Urinary bladder (tissue), 4 donors: ENCODE results near the gene ZNRD2. TPM values are rescaled to one million over a fixed set of nuclear protein-coding genes. Genes with fewer than 3 reads are reported as not detected.
A peak's percentile ranks its signal among the peaks of the same experiment; 100 is the strongest.
"Not testable (repeated sequence)": the region's sequence is repeated elsewhere in the genome, so short reads cannot be mapped to it uniquely, and the experiment has no call there.

Experiments used
- DNase-seq: peaks from one replicate; pipeline ENCODE4 v3.0.0-alpha.2; 2015; ENCODE audit errors: extremely low spot score
- H3K27ac ChIP-seq: one replicate; pipeline ENCODE4 v1.5.1; 2013; ENCODE audit warnings: low read depth, mild to moderate bottlenecking, moderate library complexity
- H3K36me3 ChIP-seq: one replicate; pipeline ENCODE4 v1.6.1; 2013; ENCODE audit warnings: mild to moderate bottlenecking, moderate library complexity; ENCODE audit not compliant: insufficient read depth
- H3K4me1 ChIP-seq: one replicate; pipeline ENCODE4 v1.6.1; 2013; ENCODE audit warnings: mild to moderate bottlenecking, moderate library complexity; ENCODE audit not compliant: insufficient read depth
- H3K4me3 ChIP-seq: one replicate; pipeline ENCODE4 v1.5.1; 2013; ENCODE audit warnings: low read depth, low read length
- WGBS: extraction: QIAGEN DNeasy Blood & Tissue Kit; methylation state at CpG from one replicate; pipeline ENCODE4 v1.1.7; 2013; 5-methylcytosine and 5-hydroxymethylcytosine counted together
- polyA plus RNA-seq: library from polyadenylated mRNA; stranded (reverse); fragments of 200-250 nt; gene quantifications from one replicate; pipeline ENCODE4 v1.2.3, GENCODE V29; 2013
- total RNA-seq: library from RNA; depleted of rRNA; stranded (reverse); fragments of >200 nt; gene quantifications from one replicate; pipeline ENCODE4 v1.2.3, GENCODE V29; 2014
- donor health status: healthy with polysubstance abuse.
- donor health status: healthy.

Gene ZNRD2
- 14.6 TPM for total RNA-seq
- polyA plus RNA-seq = 94.9 TPM

DNA sequence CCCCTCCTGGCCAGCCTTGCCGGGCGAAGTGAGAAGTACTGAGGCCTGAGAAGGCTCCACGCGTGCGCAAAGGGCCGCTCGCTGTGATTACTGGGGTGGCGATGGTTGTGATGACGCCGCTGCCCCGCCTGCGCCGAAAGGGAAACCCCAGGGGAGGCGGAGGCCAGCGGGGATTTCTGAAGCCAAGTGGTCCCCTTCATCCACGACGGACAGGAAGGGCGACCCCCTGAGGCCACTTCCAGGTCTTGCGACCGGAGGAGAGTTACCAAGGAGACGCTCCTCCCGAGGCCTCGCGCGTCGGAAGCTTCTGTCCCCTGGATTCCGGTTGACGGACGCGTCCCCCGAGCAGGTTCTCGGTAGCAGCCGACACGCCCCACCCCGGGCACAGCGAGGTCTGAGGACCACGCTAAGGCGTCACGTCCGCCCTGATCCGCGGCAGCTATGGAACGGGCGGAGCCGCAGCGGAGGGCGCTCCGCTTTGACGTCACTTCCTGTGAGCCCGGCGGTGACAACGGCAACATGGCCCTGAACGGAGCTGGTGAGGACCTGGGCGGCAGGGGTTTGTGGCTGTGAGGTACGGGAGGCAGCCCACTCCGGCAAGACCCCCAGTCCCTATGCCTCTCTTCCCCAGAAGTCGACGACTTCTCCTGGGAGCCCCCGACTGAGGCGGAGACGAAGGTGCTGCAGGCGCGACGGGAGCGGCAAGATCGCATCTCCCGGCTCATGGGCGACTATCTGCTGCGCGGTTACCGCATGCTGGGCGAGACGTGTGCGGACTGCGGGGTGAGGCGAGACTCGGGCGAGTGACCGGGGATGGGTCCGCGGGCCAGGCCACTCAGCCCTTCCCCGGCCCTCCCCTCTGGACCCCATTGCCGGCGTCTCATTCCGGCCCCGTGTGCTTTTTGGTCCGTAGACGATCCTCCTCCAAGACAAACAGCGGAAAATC lies at the start of gene ZNRD2:
TSS of gene ZNRD2 (plus strand) at position 505 of the 946 bp plus-strand sequence. CDS start at position 520, 15 bp downstream.
- H3K4me1 ChIP-seq = no peaks in the 10 kb centered on the region
- under 1% methylated on average over 89 of the region's 89 CpGs for WGBS
- H3K4me3 ChIP-seq = peak within 1 kb of the TSS; percentile 78
- no peaks in the 10 kb centered on the region for H3K36me3 ChIP-seq
- peak within 1 kb of the TSS; percentile 92 for H3K27ac ChIP-seq
- DNase-seq = peak; percentile 93

DNA sequence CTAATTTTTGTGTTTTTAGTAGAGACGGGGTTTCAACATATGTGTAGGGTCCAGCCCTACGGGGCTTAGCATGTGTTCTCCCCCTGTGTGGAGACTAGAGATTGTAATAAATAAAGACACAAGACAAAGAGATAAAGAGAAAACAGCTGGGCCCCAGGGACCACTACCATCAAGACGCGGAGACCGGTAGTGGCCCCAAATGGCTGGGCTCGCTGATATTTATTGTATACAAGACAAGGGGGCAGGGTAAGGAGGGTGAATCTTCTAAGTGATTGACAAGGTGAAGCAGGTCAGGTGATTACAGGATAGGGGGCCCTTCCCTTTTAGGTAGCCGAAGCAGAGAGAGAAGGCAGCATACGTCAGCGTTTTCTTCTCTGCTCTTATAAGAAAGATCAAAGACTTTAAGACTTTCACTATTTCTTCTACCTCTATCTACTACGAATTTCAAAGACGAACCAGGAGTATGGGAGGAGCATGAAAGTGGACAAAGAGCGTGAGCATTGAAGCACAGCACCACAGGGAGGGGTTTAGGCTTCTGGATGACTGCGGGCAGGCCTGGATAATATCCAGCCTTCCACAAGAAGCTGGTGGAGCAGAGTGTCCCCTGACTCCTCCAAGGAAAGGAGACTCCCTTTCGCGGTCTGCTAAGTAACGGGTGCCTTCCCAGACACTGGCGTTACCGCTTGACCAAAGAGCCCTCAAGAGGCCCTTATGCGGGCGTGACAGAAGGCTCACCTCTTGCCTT lies 48.3 kb upstream of the ZNRD2 start:
- not testable (repeated sequence) for DNase-seq, H3K4me3 ChIP-seq, H3K27ac ChIP-seq, H3K36me3 ChIP-seq, H3K4me1 ChIP-seq
- 68% methylated on average over 20 of the region's 20 CpGs for WGBS

- H3K27ac ChIP-seq, DNase-seq, H3K4me3 ChIP-seq, H3K36me3 ChIP-seq, H3K4me1 ChIP-seq: not testable (repeated sequence)
- 62% methylated on average over 18 of the region's 18 CpGs for WGBS
Measured at GRCh38 chr11:65522718-65523630, 47.3 kb upstream of the ZNRD2 start.

DNA sequence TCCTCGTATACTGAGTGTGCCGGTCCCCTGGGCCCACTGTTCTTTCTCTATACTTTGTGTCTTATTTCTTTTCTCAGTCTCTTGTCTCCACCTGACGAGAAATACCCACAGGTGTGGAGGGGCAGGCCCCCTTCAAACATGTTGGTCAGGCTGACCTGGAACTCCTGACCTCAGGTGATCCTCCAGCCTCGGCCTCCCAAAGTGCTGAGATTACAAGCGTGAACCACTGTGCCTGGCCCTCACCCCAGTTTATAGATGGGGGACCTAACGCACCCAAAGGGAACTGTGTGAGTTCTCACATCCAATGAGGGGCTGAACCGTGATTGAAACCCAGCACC lies 46.7 kb upstream of the ZNRD2 start:
- not testable (repeated sequence) for H3K4me1 ChIP-seq, H3K27ac ChIP-seq, DNase-seq, H3K36me3 ChIP-seq, H3K4me3 ChIP-seq
- 91% methylated on average over 7 of the region's 7 CpGs for WGBS

GRCh38 chr11:65524014-65524740 lies 46.1 kb upstream of the ZNRD2 start:
- Histone ChIP-seq H3K4me1 (no peaks in the 10 kb centered on the region), H3K4me3 (no peak overlapping the region), H3K36me3 (peaks cover 3% of the 10 kb centered on the region), H3K27ac (no peak overlapping the region)
- no peak for DNase-seq
- 27% methylated on average over 12 of the region's 12 CpGs for WGBS

GRCh38 chr11:65524741-65525545 lies 45.3 kb upstream of the ZNRD2 start, which contains the start of gene SCYL1:
Gene SCYL1 (plus strand): TSS chr11:65525083. CDS start chr11:65525154, 71 bp downstream.
- H3K27ac ChIP-seq = peak within 1 kb of the TSS; percentile 71
- H3K4me1 ChIP-seq = no peaks in the 10 kb centered on the region
- under 1% methylated on average over 75 of the region's 82 CpGs for WGBS
- DNase-seq = no peak
- peak within 1 kb of the TSS; percentile 97 for H3K4me3 ChIP-seq
- peaks cover 3% of the 10 kb centered on the region for H3K36me3 ChIP-seq

GRCh38 chr11:65525546-65526480 lies 44.5 kb upstream of the ZNRD2 start:
- no peak for DNase-seq
- H3K27ac ChIP-seq = no peak overlapping the region
- H3K4me1 ChIP-seq = no peaks in the 10 kb centered on the region
- H3K4me3 ChIP-seq = peak overlapping the region; percentile 97
- H3K36me3 ChIP-seq = peaks cover 3% of the 10 kb centered on the region
- WGBS = 45% methylated on average over 31 of the region's 31 CpGs

DNA sequence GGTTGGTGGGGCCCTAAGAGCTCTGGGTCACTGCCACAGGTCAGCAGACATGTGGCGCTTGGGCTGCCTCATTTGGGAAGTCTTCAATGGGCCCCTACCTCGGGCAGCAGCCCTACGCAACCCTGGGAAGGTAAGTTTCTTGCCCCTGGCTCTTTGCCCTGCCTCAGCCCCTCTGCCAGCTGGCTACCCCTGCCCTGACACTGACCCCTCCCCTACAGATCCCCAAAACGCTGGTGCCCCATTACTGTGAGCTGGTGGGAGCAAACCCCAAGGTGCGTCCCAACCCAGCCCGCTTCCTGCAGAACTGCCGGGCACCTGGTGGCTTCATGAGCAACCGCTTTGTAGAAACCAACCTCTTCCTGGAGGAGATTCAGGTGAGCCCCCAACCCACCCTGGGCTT lies 43.5 kb upstream of the ZNRD2 start:
- Histone ChIP-seq H3K36me3 (peaks cover 3% of the 10 kb centered on the region), H3K4me3 (no peak overlapping the region), H3K27ac (no peak overlapping the region), H3K4me1 (no peaks in the 10 kb centered on the region)
- 92% methylated on average over 8 of the region's 8 CpGs for WGBS
- no peak for DNase-seq

DNA sequence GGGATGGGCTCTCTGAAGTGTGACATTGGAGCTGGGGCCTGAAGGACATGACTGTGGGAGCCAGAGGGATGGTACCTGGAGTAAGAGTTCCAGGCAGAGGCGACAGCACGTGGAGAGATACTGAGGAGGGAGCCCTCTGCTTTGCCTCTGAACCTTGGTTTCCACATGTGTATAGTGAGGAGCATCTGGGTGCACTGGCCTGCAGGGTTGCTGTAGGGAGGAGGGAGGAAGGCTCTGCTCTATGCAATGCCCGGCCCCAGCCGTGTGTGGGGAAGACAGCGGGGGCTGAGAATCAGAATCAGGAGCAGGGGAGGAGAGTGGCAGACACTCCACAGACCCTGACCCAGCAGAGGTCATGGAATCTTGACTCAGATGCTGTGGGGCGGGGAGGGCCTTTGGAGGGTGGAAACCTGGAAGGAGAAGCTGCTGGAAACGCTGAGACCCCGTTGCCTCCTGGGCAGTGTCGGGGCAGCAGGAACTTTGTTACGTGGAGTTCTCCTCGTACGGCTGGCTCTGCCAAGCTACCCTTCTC lies 41.4 kb upstream of the ZNRD2 start:
- no peaks in the 10 kb centered on the region for H3K4me1 ChIP-seq
- DNase-seq = no peak
- 87% methylated on average over 12 of the region's 12 CpGs for WGBS
- no peak overlapping the region for H3K27ac ChIP-seq
- H3K36me3 ChIP-seq = peaks cover 3% of the 10 kb centered on the region
- no peak overlapping the region for H3K4me3 ChIP-seq

DNA sequence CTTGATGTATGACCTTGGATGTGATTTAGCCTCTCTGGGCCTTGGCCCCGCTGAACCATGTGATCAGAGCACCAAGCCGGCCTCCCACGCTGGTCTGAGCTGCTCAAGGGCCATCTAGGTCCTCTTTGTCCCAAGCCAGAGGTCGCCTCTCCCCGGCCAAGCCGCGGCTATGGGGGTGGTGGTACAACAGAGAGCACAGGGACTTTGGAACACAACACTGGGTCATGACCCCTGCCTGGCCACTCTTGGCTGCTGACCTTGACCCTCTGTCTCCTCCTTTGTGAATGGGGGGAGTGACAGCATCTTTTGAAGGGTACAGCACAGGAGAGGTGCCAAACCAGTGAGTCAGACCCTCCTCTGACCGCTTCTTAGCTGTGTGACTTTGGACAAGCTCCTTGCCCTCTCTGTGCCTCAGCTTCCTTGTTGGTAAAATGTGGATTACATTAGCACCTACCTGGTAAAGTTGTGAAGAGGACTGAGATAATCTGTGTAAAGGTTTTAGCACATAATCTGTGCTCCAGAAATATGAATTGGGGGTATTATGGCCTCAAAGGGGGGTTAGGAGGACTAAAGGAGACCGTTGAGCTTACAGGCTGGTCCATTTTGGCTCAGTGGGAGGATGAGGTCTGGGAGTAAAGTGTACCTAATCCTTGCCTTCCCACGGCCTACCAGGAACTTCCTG lies 40.7 kb upstream of the ZNRD2 start:
- H3K27ac ChIP-seq = no peak overlapping the region
- no peaks in the 10 kb centered on the region for H3K4me1 ChIP-seq
- peaks cover 3% of the 10 kb centered on the region for H3K36me3 ChIP-seq
- H3K4me3 ChIP-seq = no peak overlapping the region
- WGBS = 78% methylated on average over 10 of the region's 10 CpGs
- no peak for DNase-seq

GRCh38 chr11:65530157-65530496 lies 40.1 kb upstream of the ZNRD2 start:
- no peak overlapping the region for H3K4me3 ChIP-seq
- DNase-seq = no peak
- H3K27ac ChIP-seq = no peak overlapping the region
- H3K4me1 ChIP-seq = no peaks in the 10 kb centered on the region
- WGBS = 79% methylated on average over 5 of the region's 5 CpGs
- peaks cover 3% of the 10 kb centered on the region for H3K36me3 ChIP-seq
